Myocyte (in vitro differentiated cells): ENCODE measurements around the gene ANKMY1. TPM values are rescaled to one million over a fixed set of nuclear protein-coding genes. Genes with fewer than 3 reads are reported as not detected.

Source experiments
- DNase-seq: peaks from one replicate; pipeline ENCODE4 v3.0.0-alpha.2; 2012; ENCODE audit warnings: low read depth
- total RNA-seq: library from RNA; depleted of rRNA; stranded (reverse); fragments of >200 nt; gene quantifications from 2 replicates; pipeline ENCODE4 v1.2.3, GENCODE V29; 2014

The ANKMY1 gene
- total RNA-seq, 1 donor from 2014 or later = 5.3 TPM

GRCh38 chr2:240594511-240595380 is 37.0 kb upstream of the ANKMY1 start:
- DNase-seq = no peak

- no peak for DNase-seq
These were observed 36.1 kb upstream of the ANKMY1 start for GRCh38 chr2:240593703-240594451.

GRCh38 chr2:240593026-240593702 is 35.4 kb upstream of the ANKMY1 start:
- no peak for DNase-seq

GRCh38 chr2:240591784-240592183 is 34.0 kb upstream of the ANKMY1 start:
- DNase-seq = no peak

- DNase-seq = peak; percentile 48
These were observed 33.4 kb upstream of the ANKMY1 start for GRCh38 chr2:240591226-240591625.

- DNase-seq = no peak
These were observed 32.9 kb upstream of the ANKMY1 start for GRCh38 chr2:240590681-240591111.

GRCh38 chr2:240589850-240590525 is 32.2 kb upstream of the ANKMY1 start:
- no peak for DNase-seq

- no peak for DNase-seq
These were observed 31.6 kb upstream of the ANKMY1 start for GRCh38 chr2:240589375-240589774.

- DNase-seq = no peak
These were observed 30.9 kb upstream of the ANKMY1 start for GRCh38 chr2:240588669-240589068.

- no peak for DNase-seq
These were observed 30.3 kb upstream of the ANKMY1 start for GRCh38 chr2:240588006-240588655.

- DNase-seq = no peak
These were observed 29.4 kb upstream of the ANKMY1 start for GRCh38 chr2:240586919-240587800.

- DNase-seq = peak; percentile 97
These were observed 28.6 kb upstream of the ANKMY1 start, which contains the start of gene CAPN10 for GRCh38 chr2:240586198-240586918. CAPN10 (plus strand) TSS chr2:240586734; CDS start chr2:240586912, 178 bp downstream.

- no peak for DNase-seq
These were observed 28.0 kb upstream of the ANKMY1 start for GRCh38 chr2:240585681-240586197.

- no peak for DNase-seq
These were observed 27.3 kb upstream of the ANKMY1 start for GRCh38 chr2:240585101-240585500.

- peak; percentile 88 for DNase-seq
These were observed 26.8 kb upstream of the ANKMY1 start for GRCh38 chr2:240584486-240585031.

- no peak for DNase-seq
These were observed 26.0 kb upstream of the ANKMY1 start for GRCh38 chr2:240583774-240584173.

GRCh38 chr2:240582781-240583180 is 25.0 kb upstream of the ANKMY1 start:
- no peak for DNase-seq

GRCh38 chr2:240581811-240582210 is 24.0 kb upstream of the ANKMY1 start:
- no peak for DNase-seq
